WTC11 (cell line): ENCODE data around the gene PARVG.

Source experiments
- MAX ChIP-seq: sonication (generic); formaldehyde crosslinking; IDR thresholded peaks from 2 replicates; pipeline ENCODE4 v1.8.0; 2022; ENCODE audit warnings: mild to moderate bottlenecking, missing genetic modification reagents
- NFE2L1 ChIP-seq: sonication (generic); formaldehyde crosslinking; IDR thresholded peaks from 2 replicates; pipeline ENCODE4 v1.8.1; 2023; ENCODE audit warnings: missing genetic modification reagents
- USF2 ChIP-seq: sonication (generic); formaldehyde crosslinking; IDR thresholded peaks from 2 replicates; pipeline ENCODE4 v1.8.1; 2023; ENCODE audit warnings: mild to moderate bottlenecking, missing genetic modification reagents, moderate library complexity
- TF ChIP-seq, protein P1 (sequence below): fragments of 250-450 bp; sonication (Bioruptor Pico); IDR thresholded peaks from 2 replicates; pipeline ENCODE4 v1.9.0; 2021; ENCODE audit warnings: moderate library complexity, mild to moderate bottlenecking, inconsistent platforms, borderline replicate concordance

DNA sequence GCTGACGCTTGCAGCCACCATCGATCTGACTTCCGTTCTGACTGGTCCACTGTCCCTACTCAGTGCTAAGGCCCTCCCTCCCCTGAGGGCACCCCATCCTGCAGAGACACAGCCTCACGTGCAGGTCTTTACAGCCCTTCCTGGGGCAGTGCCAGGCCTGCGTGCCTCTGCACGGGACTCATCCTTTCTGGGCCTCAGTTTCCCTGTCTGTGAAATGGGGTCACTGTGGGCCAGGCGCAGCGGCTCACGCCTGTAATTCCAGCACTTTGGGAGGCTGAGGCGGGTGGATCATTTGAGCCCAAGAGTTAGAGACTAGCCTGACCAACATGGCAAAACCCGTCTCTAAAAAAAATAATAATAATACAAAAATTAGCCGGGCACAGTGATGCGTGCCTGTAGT, 17.8 kb upstream of the PARVG start:
- TF ChIP-seq USF2 (CRISPR knock-in tag) (no peak), NFE2L1 (no peak), MAX (CRISPR knock-in tag) (no peak)
- TF ChIP-seq, protein P1, sequence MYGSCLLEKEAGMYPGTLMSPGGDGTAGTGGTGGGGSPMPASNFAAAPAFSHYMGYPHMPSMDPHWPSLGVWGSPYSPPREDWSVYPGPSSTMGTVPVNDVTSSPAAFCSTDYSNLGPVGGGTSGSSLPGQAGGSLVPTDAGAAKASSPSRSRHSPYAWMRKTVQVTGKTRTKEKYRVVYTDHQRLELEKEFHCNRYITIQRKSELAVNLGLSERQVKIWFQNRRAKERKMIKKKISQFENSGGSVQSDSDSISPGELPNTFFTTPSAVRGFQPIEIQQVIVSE, result no peak
